ENCODE data around the gene WDR82.

WDR82 gene

GRCh38 chr3:52236424-52236886 is 42.0 kb downstream of the WDR82 start:
- DNase-seq = no peak

GRCh38 chr3:52234516-52235447 is 43.7 kb downstream of the WDR82 start:
- DNase-seq = no peak

GRCh38 chr3:52233968-52234367 is 44.5 kb downstream of the WDR82 start:
- DNase-seq = no peak

DNA sequence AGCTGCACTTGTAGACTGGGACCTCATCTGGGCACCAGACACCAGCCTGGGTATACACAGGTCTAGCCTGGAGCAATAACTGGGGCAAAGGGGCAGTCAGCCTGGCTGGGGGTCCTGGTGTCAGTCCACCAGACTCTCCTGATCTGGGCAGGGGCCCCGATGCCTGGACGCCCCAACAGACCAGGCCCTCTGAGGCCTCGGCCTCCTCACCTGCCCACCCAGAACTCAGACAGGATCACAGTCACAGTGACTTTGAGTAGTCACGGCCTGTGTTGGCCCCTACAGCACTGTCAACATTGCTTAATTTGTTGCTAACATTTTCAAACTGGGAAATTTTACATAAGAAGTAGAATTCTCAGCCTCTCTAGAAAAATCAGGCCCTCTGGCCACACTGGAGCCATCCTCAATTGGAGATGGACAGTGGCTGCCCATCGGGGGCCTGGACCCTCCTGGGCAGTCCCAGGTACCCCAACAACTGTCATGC is 45.3 kb downstream of the WDR82 start:
- DNase-seq = no peak

GRCh38 chr3:52232279-52233107 is 46.0 kb downstream of the WDR82 start:
- no peak for DNase-seq

GRCh38 chr3:52231502-52232278 is 46.8 kb downstream of the WDR82 start:
- DNase-seq = no peak

- DNase-seq = no peak
Observed at GRCh38 chr3:52230889-52231499, 47.5 kb downstream of the WDR82 start.

- DNase-seq = peak; percentile 33
Observed at GRCh38 chr3:52230461-52230860, 48.0 kb downstream of the WDR82 start.

DNA sequence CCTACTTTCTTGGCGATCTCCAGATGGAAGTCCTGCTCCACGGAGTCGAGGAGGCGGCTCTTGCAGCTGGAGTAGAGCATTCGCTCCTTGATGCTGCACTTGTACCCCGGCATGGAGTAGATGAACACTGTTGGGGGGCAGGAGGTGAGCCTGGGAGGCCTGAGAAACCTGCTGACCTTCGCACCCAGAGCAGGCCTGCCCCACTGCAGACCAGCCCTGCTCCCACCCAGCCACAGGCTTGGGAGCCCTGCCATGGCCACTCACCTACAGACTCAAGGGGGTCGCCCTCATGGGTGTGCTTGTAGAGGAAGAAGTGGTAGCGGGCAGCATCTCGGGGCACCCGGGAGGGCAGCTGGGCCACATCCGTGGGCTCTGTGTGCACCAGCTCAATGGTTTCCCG is 48.8 kb downstream of the WDR82 start:
- no peak for DNase-seq

GRCh38 chr3:52228751-52229291 is 49.6 kb downstream of the WDR82 start:
- peak; percentile 22 for DNase-seq

DNA sequence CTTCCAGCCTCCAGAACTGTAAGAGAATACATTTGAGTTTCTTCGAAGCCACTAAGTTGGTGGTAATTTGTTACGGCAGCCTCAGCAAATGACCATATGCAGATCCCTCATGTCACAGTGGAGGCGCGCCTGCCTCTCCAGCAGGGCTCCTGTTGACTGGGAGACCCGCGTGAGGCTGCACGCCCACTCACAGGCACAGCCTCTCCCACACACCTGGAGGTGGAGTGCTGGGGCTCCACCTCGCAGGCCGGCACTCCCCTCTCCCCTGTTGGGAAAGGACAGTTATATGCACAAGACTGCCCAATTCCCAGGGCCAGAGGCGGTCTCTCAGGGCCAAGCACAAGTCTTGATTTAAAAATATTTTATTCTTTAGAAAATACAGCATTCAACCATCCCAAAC is 50.2 kb downstream of the WDR82 start:
- no peak for DNase-seq

DNA sequence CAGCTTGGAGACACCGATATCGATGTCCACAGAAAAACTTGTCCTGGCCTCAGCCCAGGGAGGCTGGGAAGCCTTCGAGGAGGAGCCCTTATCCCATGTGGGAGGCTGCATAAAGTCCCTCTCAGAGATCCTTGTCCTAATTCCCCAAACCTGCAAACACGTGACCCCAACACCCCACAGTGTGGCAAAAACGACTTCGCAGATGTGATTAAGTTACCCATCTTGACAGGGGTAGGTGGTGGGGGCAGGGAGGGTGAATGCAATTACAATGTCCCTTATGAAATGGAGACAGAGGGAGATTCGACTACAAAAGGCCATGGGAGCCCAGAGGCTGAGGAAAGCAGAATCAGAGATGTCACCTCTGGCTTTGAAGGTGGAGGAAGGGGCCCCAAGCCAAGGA is 50.7 kb downstream of the WDR82 start:
- DNase-seq = no peak

DNA sequence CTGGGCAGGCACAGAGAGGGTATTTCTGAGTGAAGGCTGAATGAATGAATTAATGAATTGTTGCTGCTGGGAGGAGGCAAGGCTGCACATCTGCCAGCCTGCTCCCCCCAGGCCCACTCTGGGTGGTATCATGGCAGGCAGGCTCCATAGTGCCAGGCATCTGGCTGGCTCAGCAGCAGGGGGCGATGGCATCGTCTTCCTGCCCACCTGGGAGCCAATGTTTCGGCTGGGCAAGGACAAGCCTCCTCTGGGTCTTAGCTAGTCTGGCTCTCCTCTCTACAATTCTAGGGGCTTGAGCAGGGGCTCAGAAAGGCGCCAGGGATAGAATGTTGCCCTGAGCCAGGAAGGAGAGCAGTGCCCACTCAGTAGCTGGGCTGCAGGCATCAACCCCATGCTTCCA is 51.3 kb downstream of the WDR82 start:
- no peak for DNase-seq

DNA sequence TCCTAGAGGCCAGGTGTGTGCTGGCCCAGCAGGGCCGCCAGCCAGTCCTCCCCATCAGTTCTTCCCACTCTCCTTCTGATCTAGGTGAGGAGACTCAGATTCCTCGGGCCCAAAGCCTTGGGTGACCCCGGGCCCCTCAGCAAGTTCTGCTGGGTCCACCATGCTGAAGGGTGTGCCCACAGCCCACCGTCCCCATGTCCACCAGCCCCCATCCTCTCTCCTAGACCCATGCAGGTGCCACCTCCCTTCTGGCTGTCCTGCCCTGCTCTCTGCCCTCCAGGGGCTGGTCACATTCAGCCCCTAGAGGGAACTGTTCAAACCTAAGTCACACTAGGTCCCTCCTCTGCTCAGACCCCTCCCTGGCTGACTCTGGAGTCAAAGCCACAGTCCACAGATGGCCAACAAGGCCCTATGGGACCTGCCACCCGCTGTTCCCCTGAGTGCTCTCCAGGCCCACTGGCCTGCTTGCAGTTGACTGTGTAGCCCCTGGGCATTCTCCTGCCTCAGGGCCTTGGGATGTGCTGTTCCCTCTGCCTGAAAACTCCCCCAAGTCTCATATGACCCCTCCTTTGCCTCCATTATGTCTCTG is 52.1 kb downstream of the WDR82 start:
- peak; percentile 25 for DNase-seq

GRCh38 chr3:52225452-52226228 is 52.8 kb downstream of the WDR82 start, which contains the start of gene TLR9:
TSS of gene TLR9 (minus strand) at chr3:52225645. CDS start at chr3:52225529, 116 bp downstream.
- no peak for DNase-seq

- DNase-seq = no peak
Observed at GRCh38 chr3:52223449-52224408, 54.7 kb downstream of the WDR82 start.

DNA sequence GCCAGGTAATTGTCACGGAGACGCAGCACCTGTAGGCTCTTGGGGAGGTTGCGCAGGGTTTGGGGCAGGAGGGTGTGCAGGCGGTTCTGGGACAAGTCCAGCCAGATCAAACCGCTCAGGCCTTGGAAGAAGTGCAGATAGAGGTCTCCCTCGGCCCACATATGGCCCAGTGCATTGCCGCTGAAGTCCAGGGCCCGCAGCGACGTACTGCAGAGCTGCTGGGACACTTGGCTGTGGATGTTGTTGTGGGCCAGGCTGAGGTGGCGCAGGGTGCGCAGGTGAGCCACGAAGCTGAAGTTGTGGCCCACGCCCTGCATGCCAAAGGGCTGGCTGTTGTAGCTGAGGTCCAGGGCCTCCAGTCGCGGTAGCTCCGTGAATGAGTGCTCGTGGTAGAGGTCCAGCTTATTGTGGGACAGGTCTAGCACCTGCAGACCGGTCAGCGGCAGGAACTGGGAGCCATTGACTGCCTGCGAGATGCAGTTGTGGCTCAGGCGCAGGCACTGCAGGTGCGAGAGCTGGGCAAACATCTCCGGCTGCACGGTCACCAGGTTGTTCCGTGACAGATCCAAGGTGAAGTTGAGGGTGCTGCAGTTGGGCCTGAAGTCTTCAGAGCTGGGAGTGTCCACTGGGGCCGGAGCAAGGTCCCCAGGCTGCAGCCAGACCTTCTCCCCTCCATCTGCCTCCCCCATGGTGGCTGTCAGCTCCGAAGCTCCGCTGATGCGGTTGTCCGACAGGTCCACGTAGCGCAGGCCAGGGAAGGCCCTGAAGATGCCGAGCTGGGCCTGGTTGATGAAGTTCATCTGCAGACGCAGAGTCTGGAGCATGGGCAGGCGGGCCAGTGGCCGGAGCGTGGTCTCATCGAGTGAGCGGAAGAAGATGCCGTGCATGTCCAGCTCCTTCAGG is 55.9 kb downstream of the WDR82 start:
- no peak for DNase-seq

Data from left hindlimb (tissue), 1 donor.